GM12891 (cell line): ENCODE results near the gene TMEM101.

ENCODE experiments used
- DNase-seq: peaks from one replicate; pipeline ENCODE4 v3.0.0; 2011; ENCODE audit warnings: low spot score; ENCODE audit not compliant: insufficient read length
- FAIRE-seq: peaks from 2 replicates; lab custom pipeline; 2011; peaks lifted over from hg19 to GRCh38; lab: Jason Lieb, UNC
- PAX5 ChIP-seq: IDR thresholded peaks from 2 replicates; pipeline ENCODE4 v1.6.1; 2011; ENCODE audit warnings: low read length, moderate library complexity, mild to moderate bottlenecking; ENCODE audit not compliant: insufficient read depth, severe bottlenecking
- POLR2A ChIP-seq: IDR thresholded peaks from 2 replicates; pipeline ENCODE4 v1.6.1; 2011; ENCODE audit warnings: low read depth, low read length, control low read depth
- POLR2AphosphoS5 ChIP-seq: IDR thresholded peaks from 2 replicates; pipeline ENCODE4 v1.6.1; 2011; ENCODE audit warnings: low read depth, low read length, control low read depth
- POU2F2 ChIP-seq: IDR thresholded peaks from 2 replicates; pipeline ENCODE4 v1.6.1; 2011; ENCODE audit warnings: low read depth, mild to moderate bottlenecking, control low read depth, low read length, moderate library complexity
- SPI1 ChIP-seq: IDR thresholded peaks from 2 replicates; pipeline ENCODE4 v1.6.1; 2011; ENCODE audit warnings: low read depth, low read length, control low read depth
- TAF1 ChIP-seq: IDR thresholded peaks from 2 replicates; pipeline ENCODE4 v1.6.1; 2011; ENCODE audit warnings: low read depth, low read length, control low read depth

TMEM101 gene

GRCh38 chr17:43987131-43988021 lies 27.4 kb downstream of the TMEM101 start:
- no peak for DNase-seq
- no peak for FAIRE-seq
- no peak for TF ChIP-seq TAF1
- TF ChIP-seq PAX5: no peak
- TF ChIP-seq POLR2AphosphoS5: no peak
- TF ChIP-seq POU2F2: no peak
- TF ChIP-seq SPI1: no peak
- TF ChIP-seq POLR2A: no peak

GRCh38 chr17:43986225-43986981 lies 28.4 kb downstream of the TMEM101 start:
- FAIRE-seq: no peak
- TF ChIP-seq POLR2A (no peak), SPI1 (no peak), TAF1 (no peak), POLR2AphosphoS5 (no peak), POU2F2 (no peak), PAX5 (no peak)
- no peak for DNase-seq

GRCh38 chr17:43984521-43984920 lies 30.2 kb downstream of the TMEM101 start:
- DNase-seq (no peak), FAIRE-seq (no peak)
- TF ChIP-seq POLR2A: no peak
- no peak for TF ChIP-seq POU2F2

- TF ChIP-seq POLR2AphosphoS5 (no peak), PAX5 (no peak), SPI1 (no peak)
- no peak for FAIRE-seq
- no peak for DNase-seq
Observed at GRCh38 chr17:43983515-43984411, 31.0 kb downstream of the TMEM101 start.

GRCh38 chr17:43983196-43983514 lies 31.6 kb downstream of the TMEM101 start:
- FAIRE-seq: no peak
- no peak for DNase-seq
- TF ChIP-seq SPI1 (no peak), POU2F2 (no peak), TAF1 (no peak), PAX5 (no peak), POLR2A (no peak), POLR2AphosphoS5 (no peak)

GRCh38 chr17:43982171-43982570 lies 32.6 kb downstream of the TMEM101 start:
- TF ChIP-seq POU2F2 (no peak), TAF1 (no peak), PAX5 (no peak), POLR2A (no peak), POLR2AphosphoS5 (no peak), SPI1 (no peak)
- DNase-seq (no peak), FAIRE-seq (no peak)

- TF ChIP-seq TAF1: no peak
- no peak for TF ChIP-seq POU2F2
- no peak for TF ChIP-seq POLR2A
- no peak for TF ChIP-seq POLR2AphosphoS5
- no peak for TF ChIP-seq PAX5
- no peak for TF ChIP-seq SPI1
- FAIRE-seq: no peak
- no peak for DNase-seq
Observed at GRCh38 chr17:43979671-43980070, 35.1 kb downstream of the TMEM101 start.

GRCh38 chr17:43979011-43979410 lies 35.8 kb downstream of the TMEM101 start:
- DNase-seq (no peak), FAIRE-seq (no peak)
- no peak for TF ChIP-seq PAX5
- TF ChIP-seq TAF1: no peak
- no peak for TF ChIP-seq POLR2A
- TF ChIP-seq POLR2AphosphoS5: no peak
- TF ChIP-seq SPI1: no peak

GRCh38 chr17:43978078-43978477 lies 36.7 kb downstream of the TMEM101 start:
- TF ChIP-seq TAF1 (no peak), POLR2AphosphoS5 (no peak), SPI1 (no peak), POU2F2 (no peak), POLR2A (no peak), PAX5 (no peak)
- DNase-seq: no peak
- no peak for FAIRE-seq
